Endothelial cell of umbilical vein (primary cell): ENCODE data around the gene C2.

Experiments used
- GATA2 ChIP-seq: IDR thresholded peaks from 2 replicates; pipeline ENCODE4 v1.7.0; 2011; ENCODE audit warnings: low read depth, mild to moderate bottlenecking, moderate library complexity, mixed read lengths, low read length; ENCODE audit not compliant: insufficient read length, insufficient read depth
- JUN ChIP-seq: IDR thresholded peaks from 2 replicates; pipeline ENCODE4 v1.6.1; 2011; ENCODE audit warnings: borderline replicate concordance, low read depth; ENCODE audit not compliant: insufficient read length, insufficient read depth
- TF ChIP-seq, protein P1 (sequence below), 2 donors: IDR thresholded peaks; 1 replicate in 1 of 2; 2 replicates in 1 of 2; pipeline ENCODE4 v1.5.1; 2011; ENCODE audit warnings: low read length in 2 of 2, mild to moderate bottlenecking in 2 of 2, moderate library complexity in 2 of 2, control low read depth in 1 of 2, inconsistent platforms in 1 of 2, low read depth in 1 of 2; ENCODE audit not compliant: insufficient read depth in 1 of 2; ENCODE audit errors: extremely low read depth in 1 of 2

DNA sequence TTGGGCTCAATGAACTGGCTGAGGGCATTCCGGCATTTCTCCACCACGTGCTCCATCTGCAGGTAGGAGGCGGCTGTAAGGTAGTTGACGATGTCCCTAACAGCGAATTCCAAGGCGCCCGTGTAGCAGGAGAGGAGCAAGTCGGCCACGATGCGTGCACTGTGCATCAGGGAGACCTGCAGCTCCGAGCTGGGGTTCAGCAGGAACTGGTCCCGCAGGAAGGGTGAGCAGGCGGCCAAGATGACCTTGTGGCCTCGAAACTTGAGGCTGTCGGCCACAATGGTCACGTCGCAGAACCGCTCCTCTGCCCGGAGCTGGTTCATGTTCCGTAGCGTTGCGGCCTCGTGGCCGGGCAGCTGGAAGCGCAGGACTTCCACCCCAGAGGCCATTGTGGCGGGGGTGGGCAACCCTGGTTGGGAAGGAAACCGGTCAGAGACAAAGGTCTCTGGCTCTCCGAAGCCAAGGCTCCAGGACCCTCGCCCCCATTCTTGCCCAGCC is 26.6 kb upstream of the C2 start:
- TF ChIP-seq, protein P1, sequence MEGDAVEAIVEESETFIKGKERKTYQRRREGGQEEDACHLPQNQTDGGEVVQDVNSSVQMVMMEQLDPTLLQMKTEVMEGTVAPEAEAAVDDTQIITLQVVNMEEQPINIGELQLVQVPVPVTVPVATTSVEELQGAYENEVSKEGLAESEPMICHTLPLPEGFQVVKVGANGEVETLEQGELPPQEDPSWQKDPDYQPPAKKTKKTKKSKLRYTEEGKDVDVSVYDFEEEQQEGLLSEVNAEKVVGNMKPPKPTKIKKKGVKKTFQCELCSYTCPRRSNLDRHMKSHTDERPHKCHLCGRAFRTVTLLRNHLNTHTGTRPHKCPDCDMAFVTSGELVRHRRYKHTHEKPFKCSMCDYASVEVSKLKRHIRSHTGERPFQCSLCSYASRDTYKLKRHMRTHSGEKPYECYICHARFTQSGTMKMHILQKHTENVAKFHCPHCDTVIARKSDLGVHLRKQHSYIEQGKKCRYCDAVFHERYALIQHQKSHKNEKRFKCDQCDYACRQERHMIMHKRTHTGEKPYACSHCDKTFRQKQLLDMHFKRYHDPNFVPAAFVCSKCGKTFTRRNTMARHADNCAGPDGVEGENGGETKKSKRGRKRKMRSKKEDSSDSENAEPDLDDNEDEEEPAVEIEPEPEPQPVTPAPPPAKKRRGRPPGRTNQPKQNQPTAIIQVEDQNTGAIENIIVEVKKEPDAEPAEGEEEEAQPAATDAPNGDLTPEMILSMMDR (IDR thresholded peaks at IDR 0.05; ENCODE audit: extremely low read depth in 1 of 2, insufficient read depth in 1 of 2, low read depth in 1 of 2, low read length in 2 of 2) = no peak
- TF ChIP-seq GATA2 (no peak), JUN (no peak)
